GM19463 (cell line): ENCODE measurements around the gene TIRAP.
"Not testable (repeated sequence)": the region's sequence is repeated elsewhere in the genome, so short reads cannot be mapped to it uniquely, and the experiment has no call there.

ENCODE experiments used
- ATAC-seq: cut with Tn5 transposase; IDR thresholded peaks from one replicate; pipeline ENCODE4 v1.9.1; 2021; ENCODE audit warnings: mild to moderate bottlenecking, moderate library complexity; ENCODE audit not compliant: unreplicated experiment

The TIRAP gene, protein sequence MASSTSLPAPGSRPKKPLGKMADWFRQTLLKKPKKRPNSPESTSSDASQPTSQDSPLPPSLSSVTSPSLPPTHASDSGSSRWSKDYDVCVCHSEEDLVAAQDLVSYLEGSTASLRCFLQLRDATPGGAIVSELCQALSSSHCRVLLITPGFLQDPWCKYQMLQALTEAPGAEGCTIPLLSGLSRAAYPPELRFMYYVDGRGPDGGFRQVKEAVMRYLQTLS

DNA sequence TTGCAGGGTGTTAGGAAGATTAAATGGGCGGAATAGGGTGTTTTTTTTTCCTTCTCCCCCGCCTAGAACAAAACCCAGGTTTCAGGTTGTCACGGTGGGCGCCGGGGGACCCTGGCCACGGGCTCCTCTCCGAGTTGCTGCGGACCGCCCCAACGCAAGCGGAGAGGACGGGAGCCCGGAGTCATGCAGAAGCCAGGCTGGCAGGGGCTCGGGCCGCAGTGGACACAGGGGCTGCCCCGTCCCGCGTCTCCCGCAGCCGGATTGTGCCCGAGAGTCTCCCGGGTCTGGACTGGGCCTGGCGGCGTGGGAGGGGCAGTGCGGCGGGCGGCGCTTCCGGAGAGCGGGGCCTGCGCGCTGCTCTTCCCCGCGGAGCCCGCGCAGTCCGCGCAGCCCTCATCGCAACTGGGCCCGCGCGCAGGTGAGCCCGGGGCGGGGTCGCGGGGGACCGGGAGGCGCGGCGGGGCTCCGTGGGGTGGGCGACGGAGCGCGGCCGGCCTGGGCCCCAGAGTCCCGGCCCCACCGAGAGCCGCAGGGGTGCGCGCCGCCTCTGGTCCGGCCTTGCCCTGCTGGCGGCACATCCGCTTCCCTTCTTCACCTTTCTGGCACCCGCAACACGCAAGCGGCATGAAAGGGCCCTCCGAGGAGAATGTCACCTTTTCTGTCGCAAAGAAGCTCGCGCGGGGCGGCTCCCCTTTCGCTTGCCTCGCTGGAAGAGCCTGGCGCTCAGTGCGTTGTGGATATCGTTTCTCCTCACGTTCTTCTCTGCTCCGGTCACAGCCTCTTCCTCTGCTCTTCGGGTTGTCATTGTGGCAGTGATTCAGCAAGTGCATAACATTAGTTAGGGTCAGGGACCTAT is at the start of gene TIRAP:
Gene TIRAP (plus strand): TSS at position 358 of the 856 bp plus-strand sequence. CDS start 7,802 bp downstream, outside the sequence.
- ATAC-seq: peak; percentile 64

DNA sequence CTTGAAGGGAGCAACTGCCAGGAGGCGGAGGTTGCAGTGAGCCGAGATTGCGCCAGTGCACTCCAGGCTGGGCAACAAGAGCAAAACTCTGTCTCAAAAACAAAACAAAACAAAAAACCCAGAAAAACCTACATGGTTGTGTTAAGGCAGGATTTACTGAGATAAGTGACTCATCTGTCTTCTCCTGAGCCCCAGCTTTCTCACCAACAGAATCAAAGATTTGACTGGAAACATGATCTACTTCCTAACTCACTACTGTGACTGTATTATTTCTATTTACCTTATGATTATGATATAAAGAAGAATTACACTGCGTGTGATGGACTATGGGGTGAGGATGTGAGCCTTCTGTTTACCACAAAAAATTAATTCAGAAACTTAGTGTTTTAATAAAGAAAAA is 49.5 kb upstream of the TIRAP start:
- ATAC-seq: no peak

DNA sequence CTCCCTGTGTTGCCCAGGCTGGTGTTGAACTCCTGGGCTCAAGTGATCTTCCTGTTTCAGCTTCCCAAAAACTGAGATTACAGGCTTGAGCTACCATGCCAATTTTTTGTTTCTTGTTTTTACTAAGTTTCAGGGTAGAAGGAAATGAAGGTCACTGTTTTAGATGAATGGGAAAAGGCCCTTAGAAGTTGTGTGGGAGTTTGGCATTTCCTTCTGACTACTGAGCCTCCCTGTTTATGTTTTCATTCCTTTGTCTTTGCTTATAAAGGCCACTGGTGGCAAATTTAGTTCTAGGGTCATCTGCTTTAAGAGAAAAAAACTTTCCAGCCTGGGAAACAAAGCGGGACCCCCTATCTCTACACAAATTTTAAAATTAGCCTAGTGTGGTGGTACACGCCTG is 36.3 kb upstream of the TIRAP start:
- ATAC-seq: no peak

DNA sequence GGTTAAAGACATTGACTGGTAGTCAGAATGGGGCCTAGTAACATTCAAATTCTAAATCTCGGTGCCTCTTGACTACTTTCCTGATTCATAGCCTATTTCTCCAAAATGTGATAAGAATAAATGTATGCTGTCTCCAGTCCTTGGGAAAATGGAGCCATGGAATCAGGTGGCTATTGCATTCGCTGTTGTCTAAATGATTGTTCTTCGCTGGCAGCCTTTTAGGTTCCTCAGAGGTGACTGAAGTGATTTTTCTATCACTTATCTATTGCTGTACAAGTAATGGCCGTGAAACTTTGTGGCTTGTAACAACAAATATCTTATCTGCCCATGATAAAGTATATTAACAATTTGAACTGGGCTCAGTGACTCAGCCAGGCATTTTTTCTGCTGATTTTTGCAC is 29.6 kb upstream of the TIRAP start:
- ATAC-seq: no peak

DNA sequence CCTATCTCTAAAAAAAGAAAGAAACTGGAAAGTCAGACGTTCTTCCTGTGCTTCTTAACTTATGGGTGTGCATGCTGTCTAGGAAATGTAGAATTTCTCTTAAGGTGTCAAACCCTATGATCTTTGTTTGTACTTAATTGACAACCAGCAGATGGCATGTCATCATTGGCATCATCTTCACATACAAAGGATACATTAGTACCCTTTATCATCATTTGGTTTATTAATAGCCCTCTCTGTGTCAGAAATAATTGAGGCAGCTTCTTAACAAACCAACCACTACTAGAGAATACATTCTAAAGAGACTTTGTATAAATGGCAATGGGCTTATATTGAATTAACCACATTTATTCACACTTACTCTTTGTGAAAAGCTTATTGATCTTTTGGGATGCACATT is 28.1 kb upstream of the TIRAP start:
- ATAC-seq: no peak

DNA sequence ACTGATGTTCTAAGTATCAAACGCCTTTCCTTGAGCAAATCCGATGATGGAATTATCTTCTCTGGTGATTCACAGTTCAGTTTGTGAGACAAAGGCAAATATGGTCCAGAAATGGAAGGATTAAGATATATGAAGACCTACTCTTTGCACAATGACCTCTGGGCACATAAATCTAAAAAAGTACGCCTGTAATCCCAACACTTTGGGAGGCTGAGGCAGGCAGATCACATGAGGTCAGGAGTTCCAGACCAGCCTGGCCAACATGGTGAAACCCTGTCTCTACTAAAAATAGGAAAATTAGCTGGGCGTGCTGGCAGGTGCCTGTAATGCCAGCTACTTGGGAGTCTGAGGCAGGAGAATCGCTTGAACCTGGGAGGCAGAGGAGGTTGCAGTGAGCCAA is 27.4 kb upstream of the TIRAP start:
- ATAC-seq: not testable (repeated sequence)

DNA sequence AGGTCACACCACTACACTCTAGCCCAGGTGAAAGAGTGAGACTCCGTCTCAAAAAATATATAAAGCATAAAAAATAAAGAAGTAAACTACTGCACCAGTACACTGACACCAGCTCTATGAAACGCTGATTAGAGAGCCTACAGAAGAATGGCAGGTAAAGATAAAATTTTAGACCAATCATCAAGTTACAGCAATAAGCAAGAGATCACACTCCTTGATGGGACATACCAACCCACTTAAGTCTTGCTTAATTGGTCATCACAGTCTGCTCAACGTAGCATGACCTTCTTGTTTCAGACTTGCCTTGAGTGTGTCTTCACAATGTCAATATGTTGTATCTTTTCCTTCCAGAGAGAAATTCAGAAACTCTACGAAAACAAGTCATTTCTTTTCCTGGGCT is 26.7 kb upstream of the TIRAP start:
- no peak for ATAC-seq

DNA sequence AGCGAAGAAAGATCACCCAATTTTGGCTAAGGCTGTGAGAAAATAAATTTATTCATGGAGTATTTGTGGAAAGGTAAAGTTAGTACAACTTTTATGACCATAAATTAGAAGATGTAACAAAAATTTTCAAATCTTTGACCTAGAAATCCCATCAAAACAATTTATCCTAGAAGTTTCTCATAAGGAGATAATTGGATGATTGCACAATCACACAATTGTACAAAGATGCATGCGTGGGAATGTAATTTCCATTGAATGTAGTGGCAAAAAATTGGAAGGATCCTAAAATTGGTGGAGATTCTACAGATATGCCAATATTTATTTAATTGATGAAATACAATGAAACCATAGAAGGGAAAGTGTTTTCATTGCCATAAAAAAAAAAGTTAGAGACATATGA is 25.7 kb upstream of the TIRAP start:
- ATAC-seq: no peak

DNA sequence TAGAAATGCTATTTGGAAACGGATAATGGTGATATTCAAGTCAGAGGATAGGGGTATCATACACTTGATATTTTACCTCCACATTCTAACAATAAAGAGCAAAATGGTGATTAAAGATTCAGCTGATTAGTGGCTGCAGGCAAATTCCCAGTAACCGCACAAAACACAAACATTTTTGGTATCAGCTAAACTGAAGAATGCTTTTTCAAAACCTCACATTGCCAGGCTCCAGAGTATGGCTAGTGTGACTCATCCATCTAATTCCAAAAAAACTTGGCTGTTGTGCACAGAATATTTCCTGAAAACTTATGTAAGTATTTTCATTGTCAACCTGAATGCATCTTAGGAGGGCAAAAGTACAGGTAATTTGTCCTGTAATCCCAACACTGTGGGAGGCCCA is 25.1 kb upstream of the TIRAP start:
- no peak for ATAC-seq

DNA sequence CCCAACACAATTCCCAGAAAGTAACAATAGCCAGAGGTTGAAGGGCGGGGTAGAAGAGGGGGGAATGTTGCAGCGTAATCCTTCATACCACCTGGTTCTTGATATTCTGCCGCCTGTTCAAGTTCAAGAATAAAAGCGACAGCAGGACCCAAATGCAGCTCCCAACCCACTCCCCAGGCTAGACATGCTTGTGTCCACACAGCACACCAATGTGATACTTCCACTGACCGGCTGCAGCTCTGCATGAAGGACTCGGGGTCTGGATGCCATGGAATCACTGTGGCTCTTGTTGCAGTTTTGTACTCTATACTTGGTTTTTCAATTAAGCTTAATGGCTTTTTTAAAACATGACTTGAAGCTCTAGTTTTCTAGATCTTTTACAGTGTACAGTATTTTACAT is 20.7 kb upstream of the TIRAP start:
- ATAC-seq: no peak

DNA sequence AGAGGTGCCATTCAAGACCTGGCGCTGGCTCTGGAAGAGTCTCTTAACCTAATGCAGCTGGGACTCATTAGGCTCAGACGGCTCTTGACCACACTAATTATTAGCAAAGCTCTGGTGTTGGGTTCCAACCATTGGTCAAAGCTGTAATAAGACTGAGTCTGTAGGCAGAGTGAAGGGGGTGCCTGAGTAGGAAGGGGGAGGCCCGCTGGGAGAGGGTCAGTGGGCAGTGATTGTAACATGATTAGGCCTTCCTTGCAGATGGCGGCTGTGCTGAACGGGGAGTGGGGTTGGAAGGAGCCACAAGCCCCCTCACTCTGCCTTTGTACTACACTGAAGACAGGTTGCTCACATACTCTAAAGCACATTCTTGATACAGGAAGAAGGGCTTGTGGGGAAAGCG is 19.4 kb upstream of the TIRAP start:
- ATAC-seq: no peak

DNA sequence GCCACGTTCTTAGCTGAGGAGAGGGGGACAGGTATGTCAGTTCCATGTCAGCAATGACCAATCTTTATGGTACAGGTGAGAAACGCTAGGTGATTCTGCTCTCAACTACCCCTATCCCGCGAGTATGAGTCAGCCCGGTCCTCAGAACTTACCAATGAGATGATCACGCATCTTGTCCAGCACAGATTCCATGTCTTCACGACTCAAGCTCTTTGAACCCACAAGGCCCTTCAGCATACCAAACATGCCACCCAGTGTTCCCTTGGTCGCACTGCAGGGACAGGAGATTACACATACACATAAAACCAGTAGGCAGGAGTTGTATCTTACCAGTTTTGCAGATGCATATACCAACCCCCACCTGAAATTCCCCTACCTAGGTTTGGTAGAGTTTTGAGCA is 17.1 kb upstream of the TIRAP start:
- no peak for ATAC-seq

DNA sequence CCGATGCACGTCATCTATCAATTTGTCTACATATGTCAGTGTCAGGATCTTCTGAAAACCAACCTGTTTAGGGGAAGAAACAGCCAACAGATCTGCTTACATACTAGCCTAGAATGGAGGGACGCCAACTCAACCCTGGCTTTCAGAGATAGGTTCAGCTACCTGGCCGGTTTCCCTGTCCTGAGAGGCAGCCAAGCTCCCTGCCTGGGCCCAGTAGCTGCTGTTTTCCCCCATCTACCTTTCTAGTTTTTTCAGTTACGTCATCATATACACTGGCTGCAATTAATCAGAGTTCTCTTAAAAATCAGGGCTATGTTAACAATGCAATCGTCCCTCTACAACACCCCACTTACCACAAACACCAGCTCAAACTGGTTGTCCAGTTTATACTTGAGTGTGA is 15.2 kb upstream of the TIRAP start:
- ATAC-seq: no peak

DNA sequence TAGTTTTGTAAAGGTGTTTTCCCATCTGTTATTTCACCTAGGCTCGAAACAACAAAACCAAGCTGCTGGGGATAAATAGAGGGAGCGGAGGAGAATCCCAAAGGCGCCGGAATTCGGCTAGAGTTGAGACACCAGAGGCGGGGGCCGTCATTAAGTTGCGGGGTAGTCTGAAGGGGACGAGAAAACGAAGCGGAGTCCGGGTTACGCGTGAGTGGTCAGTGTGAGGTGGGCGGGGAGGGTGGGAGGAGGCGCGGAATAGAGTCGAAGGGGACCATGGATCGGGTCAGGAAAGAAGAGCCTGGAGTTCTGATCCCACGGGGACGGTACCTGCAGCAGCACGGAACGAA is 14.6 kb upstream of the TIRAP start:
- ATAC-seq: no peak

DNA sequence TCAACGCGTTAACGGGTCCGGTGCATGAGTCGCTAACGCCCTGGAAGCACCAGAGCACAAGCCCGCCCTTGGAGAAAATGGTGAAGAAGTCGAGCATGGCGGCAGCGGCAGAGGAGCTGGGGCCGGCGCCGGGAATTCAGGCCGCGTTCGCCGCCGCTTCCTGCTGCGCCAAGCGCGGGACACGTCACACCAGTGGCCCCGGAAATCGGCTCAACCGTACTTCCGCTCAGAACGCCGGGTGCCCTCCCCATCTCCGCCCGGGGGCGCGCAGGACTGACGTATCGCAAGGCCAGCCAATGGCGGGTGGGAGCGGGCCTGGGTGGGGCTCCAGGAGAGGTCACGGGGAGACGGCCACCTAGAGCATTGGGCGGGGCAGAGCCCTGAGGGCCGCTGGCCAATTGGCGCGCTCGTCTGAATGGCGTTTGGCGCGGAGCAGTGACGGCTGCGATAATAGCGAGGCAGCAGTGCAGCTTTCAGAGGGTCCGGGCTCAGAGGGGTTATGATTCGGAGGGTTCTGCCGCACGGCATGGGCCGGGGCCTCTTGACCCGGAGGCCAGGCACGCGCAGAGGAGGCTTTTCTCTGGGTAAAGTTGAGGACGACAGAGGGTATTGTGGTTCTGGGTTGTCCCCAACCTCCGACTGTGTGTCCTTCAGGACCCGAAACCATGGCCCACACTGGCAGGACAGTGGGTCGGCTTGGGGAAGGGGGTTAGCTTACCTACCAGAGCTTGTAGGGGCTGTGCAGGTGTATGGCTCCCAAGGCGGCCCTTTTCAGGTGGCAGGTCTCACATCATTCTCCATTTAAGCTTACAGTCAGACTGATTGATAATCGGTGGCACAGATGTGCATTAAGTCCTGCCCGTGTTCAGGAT is 13.9 kb upstream of the TIRAP start, which contains the start of the genes FOXRED1 and SRPRA:
Gene FOXRED1 (plus strand): TSS at position 447 of the 872 bp plus-strand sequence. CDS start 53 bp downstream, at position 500.
Gene SRPRA (minus strand): TSS at position 188 of the 872 bp plus-strand sequence. CDS start 91 bp downstream, at position 97.
- ATAC-seq: peak; percentile 99

DNA sequence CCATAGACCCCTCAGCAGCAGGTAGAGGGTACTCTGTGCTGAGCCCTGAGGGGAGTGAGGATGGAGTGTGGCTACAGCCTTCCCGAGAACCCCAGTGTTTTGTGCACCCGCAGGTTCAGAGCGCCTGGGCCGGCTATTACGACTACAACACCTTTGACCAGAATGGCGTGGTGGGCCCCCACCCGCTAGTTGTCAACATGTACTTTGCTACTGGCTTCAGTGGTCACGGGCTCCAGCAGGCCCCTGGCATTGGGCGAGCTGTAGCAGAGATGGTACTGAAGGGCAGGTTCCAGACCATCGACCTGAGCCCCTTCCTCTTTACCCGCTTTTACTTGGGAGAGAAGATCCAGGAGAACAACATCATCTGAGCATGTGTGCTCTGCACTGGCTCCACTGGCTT is 5.6 kb upstream of the TIRAP start:
- ATAC-seq: no peak

DNA sequence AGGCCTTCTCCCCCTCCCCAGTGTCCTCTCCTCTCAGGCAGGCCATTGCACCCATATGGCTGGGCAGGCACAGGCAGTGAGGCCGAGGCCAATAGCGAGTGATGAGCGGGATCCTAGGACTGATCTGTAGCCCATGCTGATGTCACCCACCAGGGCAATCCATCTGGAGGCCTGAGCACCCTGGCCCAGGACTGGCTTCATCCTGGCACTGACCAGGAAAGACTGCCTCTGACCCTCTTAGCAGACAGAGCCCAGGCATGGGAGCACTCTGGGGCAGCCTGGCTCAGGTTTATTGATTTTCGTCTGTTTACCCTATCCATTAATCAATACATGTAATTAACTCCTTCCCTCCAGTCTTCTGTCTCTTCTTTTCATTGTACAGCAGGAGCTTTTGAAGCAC is 5.1 kb upstream of the TIRAP start:
- no peak for ATAC-seq

DNA sequence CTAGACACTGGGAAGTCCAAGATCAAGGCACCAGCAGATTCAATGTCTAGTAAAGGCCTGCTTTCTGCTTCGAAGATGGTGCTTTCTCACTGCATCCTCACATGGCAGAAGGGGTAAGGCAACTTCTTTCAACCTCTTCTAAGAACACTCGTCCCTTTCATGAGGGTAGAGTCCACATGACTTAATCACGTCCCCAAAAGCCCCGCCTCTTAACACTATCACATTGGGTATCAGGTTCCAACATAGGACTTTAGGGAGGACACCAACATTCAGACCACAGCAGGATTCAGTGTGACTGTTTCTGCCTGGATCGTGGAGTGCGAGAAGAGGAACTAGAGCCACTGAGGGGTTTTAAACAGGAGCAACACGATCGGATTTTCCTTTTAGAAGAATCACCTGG is 3.7 kb upstream of the TIRAP start:
- no peak for ATAC-seq

DNA sequence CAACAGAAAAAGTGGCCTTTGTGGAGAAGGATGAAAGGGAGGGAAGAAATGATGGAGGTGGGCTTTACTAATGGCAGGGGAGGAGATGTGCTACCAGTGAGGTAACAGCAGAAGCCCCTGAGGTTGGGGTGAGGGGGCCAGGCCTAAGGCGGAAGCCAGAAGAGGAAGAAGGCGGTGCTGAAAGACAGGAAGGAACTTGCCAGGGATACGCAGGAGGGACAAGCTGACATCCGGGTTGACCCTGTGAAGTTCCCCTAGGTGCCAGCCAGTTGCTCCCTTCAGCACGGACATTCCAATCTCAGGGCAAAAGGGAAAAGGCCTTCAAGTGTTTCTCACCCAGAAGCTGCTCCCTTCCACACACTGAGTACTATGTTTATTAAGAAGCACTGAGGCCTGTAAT is 2.3 kb upstream of the TIRAP start:
- ATAC-seq: no peak

DNA sequence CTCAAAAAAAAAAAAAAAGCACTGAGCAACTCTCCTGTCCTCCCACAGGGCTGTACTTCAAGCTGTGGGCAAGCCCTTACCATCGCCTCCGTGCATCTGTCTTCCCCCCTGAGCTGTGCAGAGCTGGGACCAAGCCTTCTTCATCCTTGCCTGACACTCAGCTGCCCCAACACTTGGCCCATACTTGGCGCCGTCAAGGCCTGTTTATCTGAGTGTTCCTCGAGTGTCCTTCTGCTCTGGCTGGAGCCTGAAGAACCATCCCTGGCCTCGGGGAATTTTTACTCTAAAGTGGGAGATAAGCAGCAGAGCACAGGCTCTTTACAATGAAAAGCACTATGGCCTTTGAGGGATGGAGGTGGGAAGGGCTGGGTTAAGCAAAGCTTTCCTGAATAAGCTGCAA is 1.6 kb upstream of the TIRAP start:
- ATAC-seq: no peak

DNA sequence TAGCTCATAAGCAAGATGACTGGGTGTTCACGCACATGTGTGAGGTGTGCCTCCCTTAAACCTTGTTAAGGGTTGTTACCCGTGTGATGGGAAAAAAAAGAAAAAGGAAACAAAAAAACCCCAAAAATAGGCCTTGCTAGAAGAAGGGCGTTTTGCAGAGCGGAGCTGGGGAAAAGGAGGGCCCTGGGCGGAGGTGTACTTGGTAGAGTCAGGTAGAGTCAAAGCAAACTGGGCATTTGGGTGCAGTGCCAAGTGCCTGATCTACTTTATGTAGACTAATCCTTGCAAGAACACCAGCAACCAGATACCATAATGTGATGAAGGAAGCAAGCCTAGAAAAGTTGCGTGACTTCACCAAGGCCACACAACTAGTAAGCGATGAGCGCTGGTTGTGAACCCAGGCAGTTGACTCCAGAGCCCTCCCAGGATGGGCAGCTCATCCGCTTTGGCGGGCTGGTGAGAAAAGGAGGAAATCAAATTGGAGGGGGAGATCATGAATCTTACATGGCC is 1.2 kb upstream of the TIRAP start:
- ATAC-seq: no peak
